Skin epidermis (tissue), 12 donors: Measurements from ENCODE around the gene DLGAP1.

Source experiments
- H3K27ac ChIP-seq, 21 experiments: fragments of 200-600 bp; sonication (generic) in 11 of 21; one replicate each; pipeline ENCODE4 v1.5.0; 2020; ENCODE audit warnings: mild to moderate bottlenecking in 3 of 21, inconsistent platforms in 2 of 21, moderate library complexity in 2 of 21
- H3K4me3 ChIP-seq, 7 experiments: fragments of 200-600 bp; sonication (generic) in 2 of 7; one replicate each; pipeline ENCODE4 v1.5.0; 2020; ENCODE audit warnings: inconsistent platforms in 2 of 7, mild to moderate bottlenecking in 2 of 7, moderate library complexity in 1 of 7

The DLGAP1 gene

GRCh38 chr18:3526421-3527354 is 928.4 kb downstream of the DLGAP1 start:
- no peak overlapping the region for H3K4me3 ChIP-seq

GRCh38 chr18:3525870-3526420 is 929.2 kb downstream of the DLGAP1 start:
- Histone ChIP-seq H3K4me3 (no peak overlapping the region), H3K27ac (peak overlapping the region in 5 of 21 experiments; percentile 0 to 62 (median 36))

More at GRCh38 chr18:3526421-3527354, 928.4 kb downstream of the DLGAP1 start:
- peak overlapping the region in 6 of 21 experiments; percentile 0 to 62 (median 40) for H3K27ac ChIP-seq

GRCh38 chr18:3524706-3525105 is 930.4 kb downstream of the DLGAP1 start:
- Histone ChIP-seq H3K4me3 (no peak overlapping the region), H3K27ac (no peak overlapping the region)

- H3K4me3 ChIP-seq = no peak overlapping the region
Observed at GRCh38 chr18:3520230-3521085, 934.6 kb downstream of the DLGAP1 start.

GRCh38 chr18:3514312-3515216 is 940.5 kb downstream of the DLGAP1 start:
- no peak overlapping the region for H3K27ac ChIP-seq
- H3K4me3 ChIP-seq = no peak overlapping the region

More at GRCh38 chr18:3520230-3521085, 934.6 kb downstream of the DLGAP1 start:
- H3K27ac ChIP-seq = no peak overlapping the region

GRCh38 chr18:3513481-3513880 is 941.6 kb downstream of the DLGAP1 start:
- no peak overlapping the region for H3K27ac ChIP-seq
- no peak overlapping the region for H3K4me3 ChIP-seq

- Histone ChIP-seq H3K4me3 (no peak overlapping the region), H3K27ac (peak overlapping the region in 5 of 21 experiments; percentile 25 to 47 (median 34))
Observed at GRCh38 chr18:3511980-3512379, 943.1 kb downstream of the DLGAP1 start.

- no peak overlapping the region for H3K27ac ChIP-seq
- no peak overlapping the region for H3K4me3 ChIP-seq
Observed at GRCh38 chr18:3510896-3511295, 944.2 kb downstream of the DLGAP1 start.

- no peak overlapping the region for H3K27ac ChIP-seq
- no peak overlapping the region for H3K4me3 ChIP-seq
Observed at GRCh38 chr18:3510024-3510423, 945.1 kb downstream of the DLGAP1 start.

GRCh38 chr18:3508576-3509549 is 946.2 kb downstream of the DLGAP1 start:
- H3K4me3 ChIP-seq = no peak overlapping the region
- H3K27ac ChIP-seq = peak overlapping the region in 1 of 21 experiments; percentile 4

- Histone ChIP-seq H3K27ac (no peak overlapping the region), H3K4me3 (no peak overlapping the region)
Observed at GRCh38 chr18:3504637-3505036, 950.5 kb downstream of the DLGAP1 start.

- no peak overlapping the region for H3K27ac ChIP-seq
- no peak overlapping the region for H3K4me3 ChIP-seq
Observed at GRCh38 chr18:3502650-3503049, 952.5 kb downstream of the DLGAP1 start.

- H3K4me3 ChIP-seq = no peak overlapping the region
- H3K27ac ChIP-seq = no peak overlapping the region
Observed at GRCh38 chr18:3500016-3500415, 955.1 kb downstream of the DLGAP1 start.

GRCh38 chr18:3499501-3499900 is 955.6 kb downstream of the DLGAP1 start:
- peak overlapping the region in 6 of 7 experiments; percentile 23 to 43 (median 32) for H3K4me3 ChIP-seq

GRCh38 chr18:3498698-3499471 is 956.2 kb downstream of the DLGAP1 start:
- H3K4me3 ChIP-seq = peak overlapping the region in 6 of 7 experiments; percentile 23 to 43 (median 32)
- H3K27ac ChIP-seq = no peak overlapping the region

More at GRCh38 chr18:3499501-3499900, 955.6 kb downstream of the DLGAP1 start:
- H3K27ac ChIP-seq = no peak overlapping the region

GRCh38 chr18:3495691-3496430 is 959.2 kb downstream of the DLGAP1 start:
- H3K4me3 ChIP-seq = no peak overlapping the region
- no peak overlapping the region for H3K27ac ChIP-seq
